Hypothalamus (tissue), 51 donors: Measurements from ENCODE around the gene TTC12.

Experiments
- DNase-seq, 51 donors: peaks; one replicate each; lab custom pipeline; 2025; lab: John Stamatoyannopoulos, UW

Gene TTC12

DNA sequence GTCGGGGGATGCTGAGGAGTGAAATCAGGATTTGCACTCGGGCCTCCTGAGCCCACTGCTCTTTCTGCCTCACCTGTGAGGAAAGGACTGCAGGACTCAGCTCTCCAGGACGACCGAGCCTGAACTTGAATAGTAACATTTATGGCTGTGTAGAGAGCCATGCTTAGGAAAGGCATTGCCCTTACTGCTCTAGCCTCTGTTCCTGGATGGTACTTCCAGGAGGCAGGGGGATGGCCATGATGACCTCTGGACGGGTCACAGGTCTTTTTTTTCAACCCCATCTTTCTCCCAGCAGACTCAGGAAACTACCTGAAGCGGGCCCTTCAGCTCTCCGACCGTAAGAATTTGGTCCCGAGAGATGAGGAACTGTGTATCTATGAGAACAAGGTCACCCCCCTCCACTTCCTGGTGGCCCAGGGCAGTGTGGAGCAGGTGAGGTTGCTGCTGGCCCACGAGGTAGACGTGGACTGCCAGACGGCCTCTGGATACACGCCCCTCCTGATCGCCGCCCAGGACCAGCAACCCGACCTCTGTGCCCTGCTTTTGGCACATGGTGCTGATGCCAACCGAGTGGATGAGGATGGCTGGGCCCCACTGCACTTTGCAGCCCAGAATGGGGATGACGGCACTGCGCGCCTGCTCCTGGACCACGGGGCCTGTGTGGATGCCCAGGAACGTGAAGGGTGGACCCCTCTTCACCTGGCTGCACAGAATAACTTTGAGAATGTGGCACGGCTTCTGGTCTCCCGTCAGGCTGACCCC is 84.5 kb downstream of the TTC12 start:
- no peak for DNase-seq

DNA sequence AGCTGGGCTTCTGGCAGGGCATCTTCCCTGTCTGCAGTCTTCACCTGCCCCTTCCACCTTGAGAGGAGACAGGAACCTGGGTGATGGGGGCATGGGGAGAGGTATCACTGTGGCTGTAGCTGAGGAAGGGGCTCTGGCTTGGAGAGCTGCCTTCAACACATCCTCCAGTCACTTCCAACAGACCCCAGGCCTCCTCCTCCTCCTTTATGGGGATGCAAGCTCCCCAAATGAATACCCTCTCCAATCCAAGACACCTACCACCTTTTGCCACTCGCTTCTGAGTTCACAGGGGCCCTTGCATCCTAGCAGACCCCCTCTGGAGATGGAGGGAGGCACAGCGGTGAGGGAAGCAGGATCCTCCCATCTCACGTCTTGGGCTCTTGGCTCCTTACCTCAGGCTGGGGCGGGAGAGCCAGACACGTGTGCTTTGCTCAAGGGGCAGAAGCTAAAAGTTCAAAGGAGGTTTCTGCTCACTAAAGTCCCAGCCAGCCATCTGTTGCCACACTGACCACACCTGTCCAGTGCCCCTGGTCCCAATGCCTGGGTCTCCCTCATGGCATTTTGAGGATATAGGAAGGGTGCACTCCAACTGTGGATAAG is 86.3 kb downstream of the TTC12 start:
- DNase-seq, result no peak

DNA sequence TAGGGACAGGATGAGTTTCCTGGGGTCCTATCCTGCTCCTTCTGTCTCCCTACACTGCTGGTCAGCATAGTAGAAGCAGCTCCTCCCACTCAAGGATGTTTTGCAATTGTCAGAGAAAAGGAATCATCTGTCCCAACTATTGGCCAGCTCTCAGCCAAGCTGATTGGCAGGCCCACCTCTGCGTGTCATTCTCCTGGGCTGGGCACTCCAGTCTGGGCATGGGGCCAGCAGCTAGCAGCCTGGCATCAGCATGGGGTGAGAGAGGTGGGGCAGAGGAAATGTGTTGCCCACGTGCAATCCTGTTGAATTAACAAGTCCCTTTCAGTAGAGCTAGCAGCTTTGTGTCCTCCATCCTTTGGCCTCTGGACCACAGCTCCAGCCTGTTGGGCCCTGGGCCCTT is 87.3 kb downstream of the TTC12 start:
- DNase-seq, result peak in 31 of 51 donors; percentile 5 to 67 (median 34)

DNA sequence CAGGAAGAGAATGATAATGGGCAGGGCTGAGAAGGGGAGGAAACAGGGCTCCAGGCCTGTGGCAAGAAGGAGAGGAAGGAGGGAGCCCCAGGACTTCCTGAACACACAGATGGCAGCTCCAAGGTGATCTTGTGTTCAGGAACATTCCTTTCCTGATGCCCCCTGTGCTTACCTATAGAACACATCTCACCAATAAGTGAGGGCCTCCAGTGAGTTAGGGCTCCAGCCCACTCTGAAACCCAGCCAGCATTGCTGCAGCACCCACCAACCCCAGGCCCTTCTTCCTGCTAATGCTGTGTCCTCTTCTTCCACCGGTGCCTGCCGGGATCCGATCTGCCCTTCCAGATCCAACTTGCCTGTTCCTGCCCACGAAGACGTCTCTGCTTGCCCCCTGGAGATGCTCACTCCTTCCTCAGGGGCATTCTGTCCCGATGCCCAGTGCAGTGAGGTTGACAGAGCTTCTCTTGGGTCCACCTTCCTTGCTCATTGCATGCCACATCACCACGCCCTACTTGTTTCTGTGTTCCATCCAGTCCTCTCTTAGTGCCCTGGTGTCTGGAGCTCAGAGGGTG is 90.6 kb downstream of the TTC12 start:
- DNase-seq, result no peak

DNA sequence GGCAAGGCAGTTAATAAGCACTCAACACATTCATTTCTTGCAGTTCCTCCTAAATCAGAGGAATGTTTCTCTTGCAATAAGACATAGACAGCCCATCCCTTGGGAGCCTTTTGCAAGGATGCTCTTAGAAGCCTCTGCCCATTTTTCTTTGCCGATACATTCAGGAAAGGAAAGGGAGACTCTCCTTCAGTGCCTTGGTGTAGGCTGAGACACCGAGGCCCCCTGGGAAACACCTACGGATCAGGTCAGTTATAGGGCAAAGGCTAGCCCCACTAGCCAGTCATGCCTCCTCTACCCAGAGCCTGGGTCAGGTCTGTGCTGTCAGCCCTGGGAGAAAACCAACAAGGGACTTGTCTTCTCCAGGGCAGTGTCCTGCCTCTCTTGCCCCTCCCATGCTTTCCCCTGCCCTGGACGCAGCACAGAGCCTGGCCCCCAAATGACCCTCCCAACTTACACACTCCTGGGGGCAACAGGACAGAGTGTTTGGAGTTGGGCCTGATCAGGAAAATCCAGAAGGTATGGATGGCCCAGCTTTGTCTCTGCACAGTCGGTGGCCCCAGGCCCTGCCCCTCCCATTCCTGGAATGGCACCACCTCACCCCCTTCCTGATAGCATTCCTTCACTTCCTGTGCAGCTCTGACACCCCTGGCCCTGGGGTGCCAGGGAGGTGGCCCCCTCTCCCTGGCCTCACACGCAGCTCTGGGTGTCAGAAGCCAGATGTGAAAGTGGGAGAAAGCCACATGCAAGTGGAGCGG is 91.5 kb downstream of the TTC12 start:
- DNase-seq, result no peak

DNA sequence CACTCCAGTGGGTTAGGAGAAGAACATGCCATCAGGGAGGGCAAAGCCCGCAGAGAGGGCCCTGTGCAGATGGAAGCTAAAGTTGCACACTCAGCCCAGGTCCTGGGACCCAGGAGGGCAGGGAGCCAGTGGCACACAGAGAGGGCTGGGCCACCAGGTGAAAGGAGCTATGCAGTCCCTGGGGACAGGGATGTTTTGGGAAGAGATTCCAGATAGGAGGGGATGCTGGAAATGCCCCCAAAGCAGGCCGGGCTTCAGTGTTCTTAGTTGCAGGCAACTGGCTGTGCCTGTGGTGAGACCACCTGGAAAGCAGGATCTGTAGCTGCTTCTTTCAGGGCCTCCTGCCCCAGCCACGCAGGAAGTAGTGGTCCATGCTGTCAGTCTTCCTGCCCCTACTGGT is 92.8 kb downstream of the TTC12 start:
- DNase-seq, result no peak

DNA sequence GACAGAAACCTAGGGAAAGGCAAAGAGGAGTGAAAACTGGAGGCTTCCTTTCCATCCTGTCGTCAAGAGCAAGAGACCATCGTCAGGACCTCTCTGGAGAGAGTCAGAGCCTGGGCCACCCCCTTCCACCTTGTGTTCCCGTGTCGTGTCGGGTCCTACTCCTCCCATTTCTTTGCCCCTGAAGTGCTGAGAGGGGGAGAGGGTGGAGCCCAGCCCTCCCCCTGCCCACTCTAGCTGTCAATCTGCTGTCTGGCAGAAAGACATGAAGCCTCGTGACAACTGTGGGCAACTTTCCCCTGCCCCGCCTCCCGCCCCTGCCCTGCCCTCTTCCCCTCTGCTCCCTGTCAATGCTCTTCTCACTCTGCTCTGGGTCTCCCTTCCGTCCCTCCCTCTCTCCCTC is 93.8 kb downstream of the TTC12 start:
- no peak for DNase-seq

DNA sequence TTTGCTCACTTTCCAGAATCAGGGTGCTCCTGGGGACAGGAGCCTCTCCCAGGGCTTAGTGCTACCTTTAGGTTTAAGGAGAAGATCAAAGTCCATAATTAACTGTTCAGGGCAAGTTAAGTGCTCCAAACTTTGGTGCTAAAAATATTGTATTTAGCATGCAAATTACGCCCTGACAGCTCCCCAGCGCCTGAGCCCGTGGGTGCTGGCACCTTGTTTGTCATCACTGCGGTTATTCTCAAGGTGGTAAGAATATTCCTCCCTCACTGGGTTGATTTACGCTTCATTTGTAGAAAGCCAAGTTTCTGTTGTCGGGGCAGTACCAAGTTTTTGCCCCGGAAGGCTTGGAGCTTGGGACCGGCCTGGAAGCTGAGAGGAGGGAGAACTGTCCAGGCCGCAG is 94.5 kb downstream of the TTC12 start:
- no peak for DNase-seq

DNA sequence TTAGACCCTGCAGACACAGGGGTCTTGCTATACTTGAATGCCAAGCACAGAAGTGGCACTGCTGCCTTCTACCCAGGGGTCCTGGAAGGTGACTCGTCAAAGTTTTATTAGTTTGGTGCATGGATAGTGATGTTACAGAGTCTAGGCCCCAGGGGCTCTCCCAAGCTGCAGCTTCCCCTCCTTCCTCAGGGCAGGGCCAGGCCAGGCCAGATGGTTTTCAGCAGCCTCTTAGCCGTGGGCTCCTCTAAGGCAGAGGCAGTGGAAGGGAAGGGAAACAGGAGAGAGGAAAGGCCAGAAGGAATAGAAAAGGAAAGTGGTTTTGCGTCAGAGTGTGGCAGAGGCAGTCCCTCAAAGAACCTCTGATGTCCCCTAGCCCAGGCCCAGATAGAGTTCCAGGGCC is 95.1 kb downstream of the TTC12 start:
- DNase-seq, result no peak

DNA sequence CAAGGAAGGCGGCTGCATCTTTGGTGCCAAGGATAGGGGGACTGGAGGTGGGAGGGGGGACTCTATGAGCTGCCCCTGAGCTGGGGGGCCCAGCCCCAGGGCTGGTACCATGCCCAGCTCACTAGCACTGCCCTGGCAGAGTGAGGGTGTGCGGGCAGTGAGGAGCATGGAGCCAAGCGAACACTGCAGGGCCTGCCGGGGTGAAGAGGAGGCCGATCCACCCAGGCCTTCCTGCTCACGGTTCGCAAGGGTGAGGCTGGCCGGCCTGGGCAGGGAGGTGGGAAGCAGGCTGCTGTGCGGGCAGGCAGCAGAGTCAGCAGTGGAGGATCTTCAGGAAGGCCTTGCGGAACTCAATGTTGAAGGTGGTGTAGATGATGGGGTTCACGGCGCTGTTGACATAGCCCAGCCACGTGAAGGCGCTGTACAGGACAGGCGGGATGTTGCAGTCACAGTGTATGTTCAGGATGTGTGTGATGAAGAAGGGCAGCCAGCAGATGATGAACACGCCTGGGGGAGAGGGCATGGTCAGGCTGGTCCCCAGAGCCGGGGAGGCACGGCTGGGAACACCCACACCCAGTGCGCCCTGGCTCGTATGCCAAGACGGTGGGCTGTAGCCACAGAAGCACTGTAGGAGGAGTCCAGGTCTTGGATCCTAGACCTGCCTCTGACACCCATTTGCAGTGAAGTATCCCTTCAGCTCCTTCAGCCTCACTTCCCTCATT is 96.2 kb downstream of the TTC12 start:
- DNase-seq, result no peak

DNA sequence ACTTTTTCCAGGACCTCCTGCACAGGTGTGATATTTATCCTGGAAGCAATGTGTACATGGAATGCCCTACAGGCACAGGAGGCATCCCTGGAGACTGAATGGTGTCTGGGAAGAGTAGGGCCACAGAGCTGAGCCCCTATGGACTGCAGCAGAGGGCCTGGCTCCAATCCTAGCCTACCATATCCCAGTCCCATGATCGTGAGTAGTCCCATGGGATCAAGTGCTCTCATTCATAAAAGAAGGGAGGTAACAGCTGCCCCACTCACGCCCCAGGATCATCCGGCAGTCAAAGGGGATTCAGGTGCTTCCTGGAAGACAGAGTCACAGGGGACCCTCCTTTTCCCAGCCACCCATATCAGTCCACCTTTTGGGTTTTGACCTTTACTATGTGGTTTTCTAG is 97.2 kb downstream of the TTC12 start:
- DNase-seq, result no peak

DNA sequence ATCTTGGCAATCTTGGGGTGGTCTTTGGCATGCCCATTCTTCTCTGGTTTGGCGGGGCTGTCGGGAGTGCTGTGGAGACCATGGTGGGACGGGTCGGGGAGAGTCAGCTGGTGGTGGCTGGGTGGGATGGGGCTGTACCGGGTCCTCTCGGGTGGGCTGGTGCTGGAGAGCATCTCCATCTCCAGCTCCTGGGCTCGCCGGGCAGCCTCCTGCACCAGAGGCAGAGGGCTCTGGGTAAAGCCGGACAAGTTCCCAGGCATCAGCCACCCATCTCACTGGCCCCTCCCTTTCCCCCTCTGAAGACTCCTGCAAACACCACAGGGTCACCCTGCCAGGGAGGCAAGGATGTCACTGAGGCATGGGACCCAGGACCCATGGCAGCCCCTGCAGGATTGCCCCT is 98.3 kb downstream of the TTC12 start:
- no peak for DNase-seq

DNA sequence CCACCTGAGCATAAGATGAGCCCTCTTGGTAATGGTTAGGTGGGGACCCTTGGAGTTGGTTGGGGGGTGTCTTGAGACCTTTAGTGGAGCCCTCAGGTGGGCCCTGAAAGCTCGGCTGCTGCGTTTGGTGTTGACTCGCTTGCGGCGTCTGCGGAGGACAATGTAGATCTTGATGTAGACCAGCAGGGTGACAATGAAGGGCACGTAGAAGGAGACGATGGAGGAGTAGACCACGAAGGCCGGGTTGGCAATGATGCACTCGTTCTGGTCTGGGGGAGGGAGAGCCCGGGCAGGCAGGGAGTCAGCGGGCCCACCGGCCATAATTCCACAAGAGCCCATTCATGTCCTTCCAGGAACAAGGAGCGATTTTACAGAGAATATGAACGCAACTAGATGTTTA is 101.0 kb downstream of the TTC12 start:
- no peak for DNase-seq
